Endothelial cell of umbilical vein (primary cell): ENCODE measurements around the gene KLHL13. TPM values are rescaled to one million over a fixed set of nuclear protein-coding genes. Genes with fewer than 3 reads are reported as not detected.
"Not testable (repeated sequence)": the region's sequence is repeated elsewhere in the genome, so short reads cannot be mapped to it uniquely, and the experiment has no call there.

Experiments
- BruUV-seq: library from RNA; stranded (reverse); fragments of 400-500 nt; replicated peaks from 2 replicates; lab custom pipeline; 2021; lab: Mats Ljungman, UMichigan
- CTCF ChIA-PET: fragments of 300-600, 350-600 bp; sonication (Branson Sonifier 250); formaldehyde crosslinking; loops from one replicate; lab custom pipeline; 2021; ENCODE audit warnings: antibody characterized with exemption, inconsistent platforms; lab: Charles Lee
- POLR2A ChIA-PET: fragments of 300-600, 350-600 bp; sonication (Branson Sonifier 250); formaldehyde crosslinking; loops from one replicate; lab custom pipeline; 2021; ENCODE audit warnings: antibody characterized with exemption, inconsistent platforms; lab: Charles Lee
- DNase-seq: peaks from one replicate; pipeline ENCODE4 v3.0.0-alpha.2; 2011; ENCODE audit warnings: low read depth, low spot score
- FAIRE-seq: peaks from 2 replicates; lab custom pipeline; 2011; peaks lifted over from hg19 to GRCh38; lab: Jason Lieb, UNC
- H2AFZ ChIP-seq: 2 replicates; pipeline ENCODE4 v1.6.0; 2012; ENCODE audit warnings: low read depth, low read length, control low read depth, inconsistent platforms
- H3K27ac ChIP-seq: 2 replicates; pipeline ENCODE4 v1.5.1; 2011; ENCODE audit warnings: low read depth, mild to moderate bottlenecking, control low read depth, low read length, moderate library complexity; ENCODE audit not compliant: insufficient read depth
- H3K27me3 ChIP-seq, 2 experiments: 2 replicates each; pipeline versions ENCODE4 v1.6.0 to v1.6.1; 2011; ENCODE audit warnings: low read length in 2 of 2, mixed read lengths in 1 of 2; ENCODE audit not compliant: control insufficient read depth in 2 of 2, insufficient read depth in 2 of 2
- H3K36me3 ChIP-seq, 2 experiments: 2 replicates in 1 of 2; 3 replicates in 1 of 2; pipeline ENCODE4 v1.5.1; 2011; ENCODE audit warnings: low read length in 2 of 2, mild to moderate bottlenecking in 1 of 2, moderate library complexity in 1 of 2; ENCODE audit not compliant: control insufficient read depth in 2 of 2, insufficient read depth in 2 of 2; ENCODE audit errors: extremely low read depth in 1 of 2
- H3K4me1 ChIP-seq: 3 replicates; pipeline ENCODE4 v1.5.1; 2011; ENCODE audit warnings: mild to moderate bottlenecking, low read length; ENCODE audit not compliant: control insufficient read depth, insufficient read depth; ENCODE audit errors: extremely low read depth
- H3K4me2 ChIP-seq: 2 replicates; pipeline ENCODE4 v1.6.1; 2011; ENCODE audit warnings: low read length, control low read depth, mixed read lengths; ENCODE audit not compliant: insufficient read depth
- H3K4me3 ChIP-seq, 3 experiments: fragments of 200-600 bp in 1 of 3; sonication (generic), shearing (Covaris generic) in 1 of 3; replicated peaks in 1 of 3; 2 replicates each; pipeline ENCODE4 v1.5.1; 2011 to 2016; ENCODE audit warnings: control low read depth in 3 of 3, low read length in 3 of 3, mild to moderate bottlenecking in 2 of 3, inconsistent platforms in 1 of 3, low read depth in 1 of 3, moderate library complexity in 1 of 3; ENCODE audit not compliant: insufficient read depth in 1 of 3
- H3K79me2 ChIP-seq: 2 replicates; pipeline ENCODE4 v1.6.0; 2012; ENCODE audit warnings: low read length, inconsistent platforms; ENCODE audit not compliant: control insufficient read depth, insufficient read depth
- H3K9ac ChIP-seq: replicated peaks from 2 replicates; pipeline ENCODE3; 2011; ENCODE audit warnings: low read length, control low read depth; ENCODE audit not compliant: insufficient read depth; ENCODE audit errors: extremely low read depth
- H3K9me1 ChIP-seq: replicated peaks from 3 replicates; pipeline ENCODE4 v1.6.0; 2011; ENCODE audit warnings: mild to moderate bottlenecking, low read length; ENCODE audit not compliant: control insufficient read depth, insufficient read depth; ENCODE audit errors: extremely low read depth
- H3K9me3 ChIP-seq: replicated peaks from 2 replicates; pipeline ENCODE4 v1.5.1; 2012; ENCODE audit warnings: low read length, inconsistent platforms; ENCODE audit not compliant: control insufficient read depth, insufficient read depth
- H4K20me1 ChIP-seq: replicated peaks from 2 replicates; pipeline ENCODE3; 2011; ENCODE audit warnings: mild to moderate bottlenecking, low read length; ENCODE audit not compliant: control insufficient read depth, insufficient read depth; ENCODE audit errors: extremely low read depth
- CTCF ChIP-seq, 2 donors: IDR thresholded peaks; 1 replicate in 1 of 2; 2 replicates in 1 of 2; pipeline ENCODE4 v1.5.1; 2011; ENCODE audit warnings: low read length in 2 of 2, mild to moderate bottlenecking in 2 of 2, moderate library complexity in 2 of 2, control low read depth in 1 of 2, inconsistent platforms in 1 of 2, low read depth in 1 of 2; ENCODE audit not compliant: insufficient read depth in 1 of 2; ENCODE audit errors: extremely low read depth in 1 of 2
- FOS ChIP-seq: IDR thresholded peaks from 2 replicates; pipeline ENCODE4 v1.6.1; 2011; ENCODE audit warnings: mild to moderate bottlenecking, low read length, moderate library complexity, borderline replicate concordance; ENCODE audit not compliant: insufficient read depth
- GATA2 ChIP-seq: IDR thresholded peaks from 2 replicates; pipeline ENCODE4 v1.7.0; 2011; ENCODE audit warnings: low read depth, mild to moderate bottlenecking, moderate library complexity, mixed read lengths, low read length; ENCODE audit not compliant: insufficient read length, insufficient read depth
- JUN ChIP-seq: IDR thresholded peaks from 2 replicates; pipeline ENCODE4 v1.6.1; 2011; ENCODE audit warnings: borderline replicate concordance, low read depth; ENCODE audit not compliant: insufficient read length, insufficient read depth
- MYC ChIP-seq: IDR thresholded peaks from one replicate; pipeline ENCODE4 v1.6.1; 2011; ENCODE audit warnings: mild to moderate bottlenecking, low read depth, low read length
- POLR2A ChIP-seq: IDR thresholded peaks from 2 replicates; pipeline ENCODE4 v1.6.1; 2012; ENCODE audit warnings: low read depth, mild to moderate bottlenecking, control low read depth, low read length
- POLR2AphosphoS5 ChIP-seq: IDR thresholded peaks from 2 replicates; pipeline ENCODE4 v1.6.1; 2012; ENCODE audit warnings: low read depth, mild to moderate bottlenecking, control low read depth, low read length, moderate library complexity; ENCODE audit not compliant: insufficient read depth
- dilution Hi-C: fragments of 300-500 bp; cut with MboI; formaldehyde crosslinking; loops from one replicate; pipeline ENCODE4 v1.15.0; 2019; ENCODE audit warnings: low sequenced_read_pairs; ENCODE audit not compliant: extremely low pct_ligation_motif_present
- intact Hi-C: fragments of 100-400 bp; cut with micrococcal nuclease; formaldehyde crosslinking; loops from one replicate; pipeline ENCODE4 v1.10.0; 2022
- polyA plus RNA-seq, 4 experiments: library from polyadenylated mRNA; depleted of rRNA in 3 of 4; stranded (reverse) in 3 of 4; unstranded in 1 of 4; fragments of >200 nt; gene quantifications; 2 replicates each; pipeline versions ENCODE4 v1.2.1 to v1.2.3, GENCODE V29; 2011 to 2012; ENCODE audit warnings: missing spikeins in 1 of 4
- total RNA-seq: library from RNA; stranded (reverse); gene quantifications from 2 replicates; pipeline ENCODE4 v1.2.3, GENCODE V29; 2021

The KLHL13 gene
- total and polyA plus RNA-seq, 2 donors (not counting 3 experiments of a cell fraction or from before 2014, with no cell fraction given) = 15.3 to 18.2 TPM

GRCh38 chrX:118126286-118126685 lies 9.7 kb upstream of the KLHL13 start:
- TF ChIP-seq POLR2AphosphoS5 = no peak
- TF ChIP-seq CTCF (IDR thresholded peaks at IDR 0.05; ENCODE audit: extremely low read depth in 1 of 2, insufficient read depth in 1 of 2, low read depth in 1 of 2, low read length in 2 of 2) = no peak
- TF ChIP-seq GATA2 = no peak
- TF ChIP-seq POLR2A = no peak
- no peak for TF ChIP-seq FOS
- no peak for TF ChIP-seq JUN
- no peak for TF ChIP-seq MYC
- Histone ChIP-seq H3K9me3 (no peaks in the 10 kb centered on the region), H3K27me3 (no peaks in the 10 kb centered on the region), H3K4me3 (no peak overlapping the region), H3K4me2 (no peak overlapping the region), H3K9me1 (no peaks in the 10 kb centered on the region), H3K9ac (no peak overlapping the region), H3K4me1 (peaks cover 4% of the 10 kb centered on the region), H4K20me1 (no peaks in the 10 kb centered on the region), H3K36me3 (no peaks in the 10 kb centered on the region), H3K79me2 (no peaks in the 10 kb centered on the region), H2AFZ (no peak overlapping the region), H3K27ac (no peak overlapping the region)
- no TSS peak for BruUV-seq
- DNase-seq (no peak), FAIRE-seq (no peak)
- intact Hi-C loops = no loop called here
- ChIA-PET CTCF (no interaction called here), POLR2A (no interaction called here)
- dilution Hi-C loops = no loop called here

- H2AFZ ChIP-seq, H3K36me3 ChIP-seq, H3K4me1 ChIP-seq, dilution Hi-C loops, FAIRE-seq, H3K9me3 ChIP-seq, CTCF ChIA-PET, H3K27ac ChIP-seq, H3K4me3 ChIP-seq, H3K9me1 ChIP-seq, H4K20me1 ChIP-seq, BruUV-seq, H3K4me2 ChIP-seq, DNase-seq, H3K79me2 ChIP-seq, H3K9ac ChIP-seq, intact Hi-C loops, H3K27me3 ChIP-seq, POLR2A ChIA-PET: not testable (repeated sequence)
Observed at GRCh38 chrX:118124243-118124642, 7.6 kb upstream of the KLHL13 start.
